Panc1 (cell line): ENCODE measurements around the gene DNPH1. TPM values are rescaled to one million over a fixed set of nuclear protein-coding genes. Genes with fewer than 3 reads are reported as not detected.

ENCODE experiments used
- ATAC-seq: fragments of 200-7000 bp; cut with Tn5 transposase; 2 replicates; pipeline ENCODE4 v1.9.1; 2020; ENCODE audit warnings: mild to moderate bottlenecking, moderate library complexity
- BruUV-seq: library from RNA; stranded (reverse); fragments of 400-500 nt; replicated peaks from 2 replicates; lab custom pipeline; 2021; lab: Mats Ljungman, UMichigan
- CTCF ChIA-PET: fragments of 300-600 bp; sonication (Branson Sonifier 250); formaldehyde crosslinking; loops from one replicate; lab custom pipeline; 2022; ENCODE audit warnings: antibody characterized with exemption; lab: Charles Lee
- POLR2A ChIA-PET: fragments of 300-600 bp; sonication (Branson Sonifier 250); formaldehyde crosslinking; loops from one replicate; lab custom pipeline; 2022; ENCODE audit warnings: antibody characterized with exemption; lab: Charles Lee
- DNase-seq: peaks from one replicate; pipeline ENCODE4 v3.0.0-alpha.2; 2010; ENCODE audit warnings: low read depth, low spot score
- H3K27ac ChIP-seq: 2 replicates; pipeline ENCODE4 v1.5.1; 2011; ENCODE audit warnings: mild to moderate bottlenecking, low read length, inconsistent platforms
- H3K27me3 ChIP-seq: fragments of 200-500 bp; sonication (Bioruptor generic); 2 replicates; pipeline ENCODE4 v1.6.0; 2014; ENCODE audit warnings: low read length, inconsistent platforms; ENCODE audit not compliant: control insufficient read depth, insufficient read depth
- H3K36me3 ChIP-seq: fragments of 200-500 bp; sonication (Bioruptor generic); 2 replicates; pipeline ENCODE4 v1.5.1; 2014; ENCODE audit warnings: inconsistent platforms, mild to moderate bottlenecking, low read length, moderate library complexity; ENCODE audit not compliant: control insufficient read depth, insufficient read depth
- H3K4me1 ChIP-seq: 2 replicates; pipeline ENCODE4 v1.5.1; 2011; ENCODE audit warnings: inconsistent platforms, mild to moderate bottlenecking, low read length, moderate library complexity; ENCODE audit not compliant: control insufficient read depth, insufficient read depth
- H3K4me3 ChIP-seq, 2 experiments: 2 replicates each; pipeline ENCODE4 v1.5.1; 2011 to 2012; ENCODE audit warnings: low read depth in 2 of 2, low read length in 2 of 2, mild to moderate bottlenecking in 2 of 2, inconsistent platforms in 1 of 2, moderate library complexity in 1 of 2
- H3K9me3 ChIP-seq: fragments of 200-500 bp; sonication (Bioruptor generic); 2 replicates; pipeline ENCODE4 v1.5.1; 2014; ENCODE audit warnings: low read depth, mild to moderate bottlenecking, inconsistent platforms, low read length, moderate library complexity; ENCODE audit not compliant: control insufficient read depth, insufficient read depth
- POLR2AphosphoS5 ChIP-seq: IDR thresholded peaks from 2 replicates; pipeline ENCODE4 v1.6.1; 2012; ENCODE audit warnings: mild to moderate bottlenecking, low read depth, low read length, moderate library complexity
- SIN3A ChIP-seq: IDR thresholded peaks from 2 replicates; pipeline ENCODE4 v1.6.1; 2012; ENCODE audit warnings: low read depth, mild to moderate bottlenecking, low read length, moderate library complexity, borderline replicate concordance; ENCODE audit not compliant: insufficient read depth
- TCF7L2 ChIP-seq: IDR thresholded peaks from 2 replicates; pipeline ENCODE4 v1.6.1; 2011; ENCODE audit warnings: mild to moderate bottlenecking, low read depth, low read length, inconsistent platforms
- in situ Hi-C: cut with HindIII; loops from 2 replicates; pipeline ENCODE4 v1.10.0; 2016; ENCODE audit warnings: low sequenced_read_pairs, low pct_unique_long_range_greater_than_20kb
- intact Hi-C: fragments of 100-400 bp; cut with micrococcal nuclease; formaldehyde crosslinking; loops from one replicate; pipeline ENCODE4 v1.10.0; 2022; ENCODE audit not compliant: unreplicated experiment
- total RNA-seq: library from RNA; stranded (reverse); gene quantifications from one replicate; pipeline ENCODE4 v1.2.1, GENCODE V29; 2021; ENCODE audit not compliant: unreplicated experiment
- TF ChIP-seq, protein P1 (sequence below): fragments of 450-650 bp; IDR thresholded peaks from 2 replicates; pipeline ENCODE4 v1.5.1; 2017; ENCODE audit warnings: mild to moderate bottlenecking
- TF ChIP-seq, protein P2 (sequence below), 2 experiments: IDR thresholded peaks; 2 replicates each; pipeline ENCODE4 v1.6.1; 2011 to 2012; ENCODE audit warnings: low read depth in 2 of 2, control low read depth in 1 of 2, low read length in 1 of 2, mild to moderate bottlenecking in 1 of 2, moderate library complexity in 1 of 2; ENCODE audit not compliant: insufficient read depth in 1 of 2

Gene DNPH1
- total RNA-seq, 1 experiment from 2014 or later: 67.3 TPM

DNA sequence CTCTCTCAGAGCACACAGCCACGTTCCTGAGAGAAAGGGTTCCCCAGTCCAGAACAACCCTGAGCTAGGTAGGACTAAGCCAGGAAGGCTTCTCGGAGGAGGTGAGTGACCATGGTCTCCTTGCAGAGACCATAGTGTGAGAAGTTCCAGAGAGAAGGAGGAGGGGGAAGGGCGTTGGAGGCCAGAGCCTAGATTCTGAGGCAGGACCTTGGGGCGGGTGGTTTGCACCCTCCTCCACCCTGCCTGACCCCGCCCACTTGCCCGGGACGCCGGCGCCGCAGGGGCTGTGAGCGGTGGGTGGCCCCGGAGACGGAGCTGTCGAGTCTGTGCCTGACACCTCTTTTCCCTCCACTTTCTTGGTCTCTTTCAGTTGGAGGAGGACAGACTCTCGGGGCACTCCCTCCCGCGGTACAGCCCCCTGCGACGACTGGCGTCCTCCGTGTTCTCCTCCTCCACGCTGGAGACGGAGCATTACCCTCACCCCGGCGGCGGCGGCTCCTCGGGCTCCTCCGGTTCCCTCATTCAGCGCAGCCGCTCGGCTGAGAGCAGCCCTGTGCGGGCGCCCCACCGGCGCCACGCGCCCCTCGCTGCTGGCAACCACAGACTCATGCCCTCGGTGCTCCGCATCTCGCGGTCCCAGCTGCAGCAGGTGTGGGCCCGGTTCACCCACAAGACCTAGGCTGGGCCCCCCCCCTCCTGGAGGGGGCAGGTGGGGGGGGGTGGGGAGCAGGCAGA, 40.2 kb upstream of the DNPH1 start:
- in situ Hi-C loops (no loop called here), intact Hi-C loops (no loop called here)
- no peaks in the 10 kb centered on the region for H3K27me3 ChIP-seq
- H3K27ac ChIP-seq: no peak overlapping the region
- ChIA-PET POLR2A (interaction anchor here (0.6 kb wide), 1 partner anchor 551 kb away, joined by 5 read pairs; no protein-coding TSS in a partner anchor), CTCF (no interaction called here)
- H3K36me3 ChIP-seq: no peaks in the 10 kb centered on the region
- BruUV-seq: no TSS peak
- no peak for DNase-seq
- no peak for TF ChIP-seq SIN3A
- no peaks in the 10 kb centered on the region for H3K9me3 ChIP-seq
- peak overlapping the region; percentile 20 to 41 for H3K4me3 ChIP-seq
- peaks cover 9% of the 10 kb centered on the region for H3K4me1 ChIP-seq
- ATAC-seq: peak; percentile 43

DNA sequence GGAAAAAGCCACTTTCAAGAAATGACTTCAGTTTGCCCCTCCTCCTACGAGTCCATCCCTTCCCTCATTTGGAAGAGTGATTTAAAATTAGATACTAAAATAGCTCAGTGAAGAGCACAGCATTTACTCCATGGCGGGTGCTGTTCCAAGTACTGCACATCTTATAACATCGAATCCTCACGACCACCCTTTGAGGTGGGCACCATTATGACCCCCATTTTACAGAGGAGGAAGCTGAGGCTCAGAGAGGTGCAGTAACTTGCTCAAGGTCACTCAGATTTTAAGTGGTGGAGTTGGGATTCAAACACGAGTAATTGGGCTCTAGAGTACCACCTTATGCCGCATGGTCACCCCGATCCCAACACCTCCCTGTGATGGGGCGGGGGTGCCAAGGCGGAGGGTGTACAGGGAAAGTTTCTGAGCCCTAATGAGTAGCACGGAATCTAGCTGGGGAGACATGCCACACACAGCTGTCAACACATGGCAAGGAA, 39.5 kb upstream of the DNPH1 start:
- in situ Hi-C loops: no loop called here
- intact Hi-C loops: no loop called here
- ATAC-seq: no peak
- Histone ChIP-seq H3K4me1 (peaks cover 9% of the 10 kb centered on the region), H3K4me3 (no peak overlapping the region; a peak in 1 of 4 replicates), H3K27me3 (no peaks in the 10 kb centered on the region), H3K9me3 (no peaks in the 10 kb centered on the region), H3K27ac (no peak overlapping the region), H3K36me3 (no peaks in the 10 kb centered on the region)
- TF ChIP-seq POLR2AphosphoS5 (no peak), SIN3A (no peak)
- TF ChIP-seq, protein P1, sequence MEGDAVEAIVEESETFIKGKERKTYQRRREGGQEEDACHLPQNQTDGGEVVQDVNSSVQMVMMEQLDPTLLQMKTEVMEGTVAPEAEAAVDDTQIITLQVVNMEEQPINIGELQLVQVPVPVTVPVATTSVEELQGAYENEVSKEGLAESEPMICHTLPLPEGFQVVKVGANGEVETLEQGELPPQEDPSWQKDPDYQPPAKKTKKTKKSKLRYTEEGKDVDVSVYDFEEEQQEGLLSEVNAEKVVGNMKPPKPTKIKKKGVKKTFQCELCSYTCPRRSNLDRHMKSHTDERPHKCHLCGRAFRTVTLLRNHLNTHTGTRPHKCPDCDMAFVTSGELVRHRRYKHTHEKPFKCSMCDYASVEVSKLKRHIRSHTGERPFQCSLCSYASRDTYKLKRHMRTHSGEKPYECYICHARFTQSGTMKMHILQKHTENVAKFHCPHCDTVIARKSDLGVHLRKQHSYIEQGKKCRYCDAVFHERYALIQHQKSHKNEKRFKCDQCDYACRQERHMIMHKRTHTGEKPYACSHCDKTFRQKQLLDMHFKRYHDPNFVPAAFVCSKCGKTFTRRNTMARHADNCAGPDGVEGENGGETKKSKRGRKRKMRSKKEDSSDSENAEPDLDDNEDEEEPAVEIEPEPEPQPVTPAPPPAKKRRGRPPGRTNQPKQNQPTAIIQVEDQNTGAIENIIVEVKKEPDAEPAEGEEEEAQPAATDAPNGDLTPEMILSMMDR: no peak
- TF ChIP-seq, protein P2, sequence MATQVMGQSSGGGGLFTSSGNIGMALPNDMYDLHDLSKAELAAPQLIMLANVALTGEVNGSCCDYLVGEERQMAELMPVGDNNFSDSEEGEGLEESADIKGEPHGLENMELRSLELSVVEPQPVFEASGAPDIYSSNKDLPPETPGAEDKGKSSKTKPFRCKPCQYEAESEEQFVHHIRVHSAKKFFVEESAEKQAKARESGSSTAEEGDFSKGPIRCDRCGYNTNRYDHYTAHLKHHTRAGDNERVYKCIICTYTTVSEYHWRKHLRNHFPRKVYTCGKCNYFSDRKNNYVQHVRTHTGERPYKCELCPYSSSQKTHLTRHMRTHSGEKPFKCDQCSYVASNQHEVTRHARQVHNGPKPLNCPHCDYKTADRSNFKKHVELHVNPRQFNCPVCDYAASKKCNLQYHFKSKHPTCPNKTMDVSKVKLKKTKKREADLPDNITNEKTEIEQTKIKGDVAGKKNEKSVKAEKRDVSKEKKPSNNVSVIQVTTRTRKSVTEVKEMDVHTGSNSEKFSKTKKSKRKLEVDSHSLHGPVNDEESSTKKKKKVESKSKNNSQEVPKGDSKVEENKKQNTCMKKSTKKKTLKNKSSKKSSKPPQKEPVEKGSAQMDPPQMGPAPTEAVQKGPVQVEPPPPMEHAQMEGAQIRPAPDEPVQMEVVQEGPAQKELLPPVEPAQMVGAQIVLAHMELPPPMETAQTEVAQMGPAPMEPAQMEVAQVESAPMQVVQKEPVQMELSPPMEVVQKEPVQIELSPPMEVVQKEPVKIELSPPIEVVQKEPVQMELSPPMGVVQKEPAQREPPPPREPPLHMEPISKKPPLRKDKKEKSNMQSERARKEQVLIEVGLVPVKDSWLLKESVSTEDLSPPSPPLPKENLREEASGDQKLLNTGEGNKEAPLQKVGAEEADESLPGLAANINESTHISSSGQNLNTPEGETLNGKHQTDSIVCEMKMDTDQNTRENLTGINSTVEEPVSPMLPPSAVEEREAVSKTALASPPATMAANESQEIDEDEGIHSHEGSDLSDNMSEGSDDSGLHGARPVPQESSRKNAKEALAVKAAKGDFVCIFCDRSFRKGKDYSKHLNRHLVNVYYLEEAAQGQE (IDR thresholded peaks at IDR 0.05; ENCODE audit: insufficient read depth in 1 of 2, low read depth in 2 of 2, low read length in 1 of 2): no peak
- ChIA-PET POLR2A (no interaction called here), CTCF (no interaction called here)
- no peak for DNase-seq
- no TSS peak for BruUV-seq

DNA sequence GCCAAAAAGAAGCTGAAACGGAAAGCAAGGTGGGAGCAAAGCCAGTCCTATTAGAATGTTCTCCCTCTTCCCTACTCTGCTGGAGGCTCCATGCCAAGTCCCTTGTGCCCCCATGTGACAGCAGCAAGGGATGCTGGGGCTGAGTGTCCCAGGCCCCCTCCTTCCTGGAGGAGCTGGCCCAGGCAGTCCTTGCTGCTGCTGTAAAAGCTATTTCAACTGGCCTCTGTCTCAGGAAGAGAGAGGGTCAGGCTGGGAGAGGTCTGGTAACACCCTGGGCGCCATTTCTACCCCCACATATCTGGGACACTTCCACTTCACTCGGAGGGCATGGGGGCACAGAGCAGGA, 39.0 kb upstream of the DNPH1 start:
- in situ Hi-C loops: no loop called here
- Histone ChIP-seq H3K4me3 (no peak overlapping the region), H3K27ac (no peak overlapping the region), H3K9me3 (no peaks in the 10 kb centered on the region), H3K36me3 (no peaks in the 10 kb centered on the region), H3K4me1 (peaks cover 9% of the 10 kb centered on the region), H3K27me3 (no peaks in the 10 kb centered on the region)
- TF ChIP-seq, protein P1: no peak
- TF ChIP-seq, protein P2 (IDR thresholded peaks at IDR 0.05; ENCODE audit: insufficient read depth in 1 of 2, low read depth in 2 of 2, low read length in 1 of 2): no peak
- TF ChIP-seq SIN3A (no peak), TCF7L2 (no peak), POLR2AphosphoS5 (no peak)
- CTCF ChIA-PET: no interaction called here
- intact Hi-C loops: no loop called here
- BruUV-seq: no TSS peak
- no peak for DNase-seq
- ATAC-seq: no peak
- POLR2A ChIA-PET: no interaction called here
